Natural killer cell (primary cell): ENCODE data around the gene POMGNT1. TPM values are rescaled to one million over a fixed set of nuclear protein-coding genes. Genes with fewer than 3 reads are reported as not detected.

ENCODE experiments used
- ATAC-seq, 3 donors: fragments of 150-1000 bp in 2 of 3; fragments of 200-7000 bp in 1 of 3; cut with Tn5 transposase; 1 replicate in 1 of 3; 2 replicates in 2 of 3; pipeline ENCODE4 v1.10.0; 2021; ENCODE audit warnings: mild to moderate bottlenecking in 2 of 3, moderate library complexity in 2 of 3
- DNase-seq, 2 donors: peaks; one replicate each; pipeline versions ENCODE4 v3.0.0 to v3.0.0-alpha.2; 2013 to 2021; ENCODE audit warnings: mixed read lengths in 1 of 2
- H3K27ac ChIP-seq: one replicate; pipeline ENCODE4 v1.5.1; 2013; ENCODE audit warnings: mild to moderate bottlenecking, low read length
- H3K27me3 ChIP-seq: one replicate; pipeline ENCODE4 v1.6.1; 2013; ENCODE audit warnings: low read length; ENCODE audit not compliant: control insufficient read depth, insufficient read depth
- H3K36me3 ChIP-seq: one replicate; pipeline ENCODE4 v1.6.1; 2013; ENCODE audit warnings: low read length; ENCODE audit not compliant: control insufficient read depth, insufficient read depth
- H3K4me1 ChIP-seq: one replicate; pipeline ENCODE4 v1.6.1; 2013; ENCODE audit warnings: low read length; ENCODE audit not compliant: control insufficient read depth, insufficient read depth
- H3K4me3 ChIP-seq: one replicate; pipeline ENCODE4 v1.5.1; 2013; ENCODE audit warnings: low read length
- H3K9me3 ChIP-seq: one replicate; pipeline ENCODE4 v1.6.1; 2013; ENCODE audit warnings: low read length; ENCODE audit not compliant: control insufficient read depth, insufficient read depth
- H3K27ac Mint-ChIP-seq, 2 donors: one replicate each; pipeline ENCODE4 v1.8.0; 2022; ENCODE audit warnings: mild to moderate bottlenecking in 2 of 2, mixed read lengths in 2 of 2, moderate library complexity in 1 of 2
- H3K27me3 Mint-ChIP-seq, 2 donors: one replicate each; pipeline ENCODE4 v1.8.0; 2022; ENCODE audit warnings: low read depth in 2 of 2, mixed read lengths in 2 of 2
- H3K36me3 Mint-ChIP-seq: one replicate; pipeline ENCODE4 v1.8.0; 2022; ENCODE audit warnings: mixed read lengths
- H3K4me1 Mint-ChIP-seq, 2 donors: one replicate each; pipeline ENCODE4 v1.8.0; 2022; ENCODE audit warnings: mixed read lengths in 2 of 2
- H3K4me3 Mint-ChIP-seq: one replicate; pipeline ENCODE4 v1.8.0; 2022; ENCODE audit warnings: mild to moderate bottlenecking, moderate library complexity, mixed read lengths
- H3K9me3 Mint-ChIP-seq, 2 donors: one replicate each; pipeline ENCODE4 v1.8.0; 2022; ENCODE audit warnings: mixed read lengths in 2 of 2
- CTCF ChIP-seq: fragments of 200-600 bp; IDR thresholded peaks from one replicate; pipeline ENCODE4 v1.8.0; 2022; ENCODE audit warnings: antibody characterized with exemption
- WGBS: methylation state at CpG from one replicate; pipeline ENCODE4 v1.1.7; 2013; ENCODE audit warnings: missing lambda C conversion rate; ENCODE audit not compliant: insufficient coverage; 5-methylcytosine and 5-hydroxymethylcytosine counted together
- intact Hi-C: fragments of 100-400 bp; cut with micrococcal nuclease; formaldehyde crosslinking; loops from one replicate; pipeline ENCODE4 v1.14.2; 2022
- total RNA-seq, 4 donors: library from RNA; stranded (reverse); fragments of 120-200 nt in 1 of 4; gene quantifications; one replicate each; pipeline versions ENCODE4 v1.2.3 to v1.2.4, GENCODE V29; 2013 to 2022

The POMGNT1 gene
- total RNA-seq, 3 donors from 2014 or later (not counting 1 experiment from before 2014, with no cell fraction given), result 35.8 to 51.3 (median 47.0) TPM

DNA sequence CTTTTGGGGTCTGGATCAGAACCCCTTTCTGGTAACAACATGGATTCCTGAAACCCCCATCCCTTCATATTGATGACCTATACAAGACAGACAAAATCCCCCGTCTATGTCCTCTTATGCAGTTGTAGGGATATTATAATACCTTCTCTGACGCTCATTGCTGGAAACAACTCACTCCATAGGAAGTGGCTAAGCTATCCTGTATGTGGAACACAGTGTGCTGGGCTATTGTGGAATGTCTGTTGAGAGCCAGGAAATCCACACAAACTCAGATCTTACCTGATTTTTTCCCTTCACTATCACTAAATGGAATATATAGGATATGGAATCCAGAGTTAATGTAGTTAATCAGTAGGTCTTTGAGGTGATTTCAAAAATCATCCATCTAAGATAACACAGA, 48.1 kb downstream of the POMGNT1 start:
- no peaks in the 10 kb centered on the region for H3K4me1 Mint-ChIP-seq
- intact Hi-C loops, result no loop called here
- no peaks in the 10 kb centered on the region for H3K27me3 ChIP-seq
- H3K4me3 Mint-ChIP-seq, result no peak overlapping the region
- DNase-seq (no peak), ATAC-seq (no peak)
- H3K27ac Mint-ChIP-seq, result no peak overlapping the region
- H3K36me3 Mint-ChIP-seq, result no peaks in the 10 kb centered on the region
- H3K4me3 ChIP-seq, result no peak overlapping the region
- no peaks in the 10 kb centered on the region for H3K4me1 ChIP-seq
- no peak overlapping the region for H3K27ac ChIP-seq
- peaks cover 0 to 7% of the 10 kb centered on the region in 2 donors for H3K27me3 Mint-ChIP-seq
- no CpG with 5 or more reads among the region's 2 CpGs for WGBS
- TF ChIP-seq CTCF, result no peak
- H3K36me3 ChIP-seq, result no peaks in the 10 kb centered on the region
- no peaks in the 10 kb centered on the region for H3K9me3 Mint-ChIP-seq
- H3K9me3 ChIP-seq, result no peaks in the 10 kb centered on the region

GRCh38 chr1:46148318-46148717, 49.9 kb downstream of the POMGNT1 start:
- intact Hi-C loops, result no loop called here
- Mint-ChIP-seq H3K9me3 (no peaks in the 10 kb centered on the region), H3K4me1 (no peaks in the 10 kb centered on the region), H3K27me3 (peaks cover 0 to 7% of the 10 kb centered on the region in 2 donors), H3K27ac (no peak overlapping the region), H3K36me3 (no peaks in the 10 kb centered on the region), H3K4me3 (no peak overlapping the region)
- H3K9me3 ChIP-seq, result no peaks in the 10 kb centered on the region
- no peak for DNase-seq
- no peak for TF ChIP-seq CTCF
- H3K4me3 ChIP-seq, result no peak overlapping the region
- no peaks in the 10 kb centered on the region for H3K4me1 ChIP-seq
- 84% methylated on average over 2 of the region's 2 CpGs for WGBS
- no peak overlapping the region for H3K27ac ChIP-seq
- ATAC-seq, result no peak
- H3K36me3 ChIP-seq, result no peaks in the 10 kb centered on the region
- H3K27me3 ChIP-seq, result no peaks in the 10 kb centered on the region

Other genes starting within 250 kb of the POMGNT1 start
- gene PIK3R3, start 65.8 kb downstream of the POMGNT1 start, total RNA-seq, result 1 to 10 TPM; 5.2 to 6.2 (median 5.4) TPM
- not detected for gene TSPAN1, start 23.3 kb downstream of the POMGNT1 start, total RNA-seq
- gene P3R3URF, start 21.9 kb downstream of the POMGNT1 start, total RNA-seq, result not detected
- not detected for gene LURAP1, start 4.9 kb upstream of the POMGNT1 start, total RNA-seq
- 1 to 10 TPM; 1.8 to 2.3 (median 1.8) TPM for gene RAD54L, start 49.3 kb upstream of the POMGNT1 start, total RNA-seq
- 10 to 100 TPM; 35.0 to 43.9 (median 35.8) TPM for gene LRRC41, start 105.2 kb upstream of the POMGNT1 start, total RNA-seq
- 100 to 1,000 TPM in 2 of 3 donors, 10 to 100 TPM in 1; 91.1 to 120 (median 107) TPM for gene UQCRH, start 105.3 kb upstream of the POMGNT1 start, total RNA-seq
- gene NSUN4, start 142.4 kb upstream of the POMGNT1 start, total RNA-seq, result 10 to 100 TPM; 25.9 to 41.0 (median 36.3) TPM
- 1 to 10 TPM; 4.7 to 10.0 (median 7.9) TPM for gene FAAH, start 195.9 kb upstream of the POMGNT1 start, total RNA-seq